Tibial nerve (tissue), 4 donors: Measurements from ENCODE around the gene LPA. TPM values are rescaled to one million over a fixed set of nuclear protein-coding genes. Genes with fewer than 3 reads are reported as not detected.

ENCODE experiments used
- DNase-seq, 2 donors: peaks; one replicate each; pipeline ENCODE4 v3.0.0-alpha.2; 2019; ENCODE audit warnings: low spot score in 2 of 2
- H3K27ac ChIP-seq, 4 donors: fragments of 200-600 bp; sonication (generic) in 3 of 4; one replicate each; pipeline ENCODE4 v1.5.1; 2017 to 2019; ENCODE audit warnings: mild to moderate bottlenecking in 1 of 4
- H3K27me3 ChIP-seq, 2 donors: fragments of 200-600 bp; sonication (generic) in 1 of 2; one replicate each; pipeline versions ENCODE4 v1.5.1 to v1.6.0; 2017 to 2019
- H3K36me3 ChIP-seq, 3 donors: fragments of 200-600 bp; sonication (generic); one replicate each; pipeline ENCODE4 v1.5.1; 2018 to 2019
- H3K4me1 ChIP-seq, 4 donors: fragments of 200-600 bp; sonication (generic) in 3 of 4; one replicate each; pipeline ENCODE4 v1.5.1; 2017 to 2019
- H3K4me3 ChIP-seq, 4 donors: fragments of 200-600 bp; sonication (generic) in 3 of 4; one replicate each; pipeline ENCODE4 v1.5.1; 2017 to 2019; ENCODE audit warnings: mild to moderate bottlenecking in 1 of 4, moderate library complexity in 1 of 4
- H3K9me3 ChIP-seq, 4 donors: fragments of 200-600 bp; sonication (generic) in 3 of 4; one replicate each; pipeline ENCODE4 v1.5.1; 2017 to 2019
- CTCF ChIP-seq, 5 experiments: fragments of 200-600 bp in 3 of 5; fragments of 450-650 bp in 2 of 5; sonication (generic) in 3 of 5; IDR thresholded peaks; one replicate each; pipeline ENCODE4 v1.5.1; 2016 to 2019; ENCODE audit warnings: antibody characterized with exemption in 5 of 5, mild to moderate bottlenecking in 3 of 5, moderate library complexity in 2 of 5
- EP300 ChIP-seq, 2 donors: sonication (generic); formaldehyde crosslinking; IDR thresholded peaks; one replicate each; pipeline ENCODE4 v1.6.1; 2017; ENCODE audit warnings: antibody characterized with exemption in 2 of 2, mild to moderate bottlenecking in 1 of 2
- POLR2A ChIP-seq, 2 donors: fragments of 450-650 bp; IDR thresholded peaks; one replicate each; pipeline ENCODE4 v1.6.1; 2017; ENCODE audit warnings: antibody characterized with exemption in 2 of 2, mild to moderate bottlenecking in 2 of 2, moderate library complexity in 2 of 2
- WGBS, 2 donors: methylation state at CpG; one replicate each; pipeline ENCODE4 v1.1.5; 2018; 5-methylcytosine and 5-hydroxymethylcytosine counted together
- total RNA-seq, 4 donors: library from RNA; depleted of rRNA; stranded (reverse); fragments of >200 nt; gene quantifications; one replicate each; pipeline ENCODE4 v1.1.0, GENCODE V29; 2016

The LPA gene
- total RNA-seq, 4 donors from 2014 or later = 0.22 to 0.90 (median 0.42) TPM; not detected in 1

- peak overlapping the region; percentile 63 to 85 (median 68) for H3K4me3 ChIP-seq
- WGBS, 2 donors = 28 to 29% methylated on average over 8 of the region's 8 CpGs
- no peaks in the 10 kb centered on the region for H3K36me3 ChIP-seq
- H3K9me3 ChIP-seq = no peaks in the 10 kb centered on the region
- peaks cover 0 to 12% (median 5%) of the 10 kb centered on the region in 4 donors for H3K4me1 ChIP-seq
- H3K27ac ChIP-seq = peak overlapping the region in 3 of 4 donors; percentile 69 to 82 (median 75)
- DNase-seq = no peak
- TF ChIP-seq EP300 (IDR thresholded peaks at IDR 0.05) = no peak
- no peak for TF ChIP-seq POLR2A (IDR thresholded peaks at IDR 0.05)
- TF ChIP-seq CTCF (IDR thresholded peaks at IDR 0.05) = peak in 3 of 5 experiments; percentile 91 to 92 (median 91)
- H3K27me3 ChIP-seq = no peaks in the 10 kb centered on the region
These were observed 144.5 kb downstream of the LPA start for GRCh38 chr6:160519603-160520042.

- DNase-seq = no peak
- WGBS, 2 donors = 79 to 84% methylated on average over 4 of the region's 4 CpGs
- H3K4me3 ChIP-seq = no peak overlapping the region
These were observed 144.9 kb downstream of the LPA start for GRCh38 chr6:160519133-160519532.

GRCh38 chr6:160513836-160514235 lies 150.2 kb downstream of the LPA start:
- TF ChIP-seq EP300 (IDR thresholded peaks at IDR 0.05) = no peak
- H3K36me3 ChIP-seq = no peaks in the 10 kb centered on the region
- no peaks in the 10 kb centered on the region for H3K4me1 ChIP-seq
- H3K27ac ChIP-seq = no peak overlapping the region
- H3K4me3 ChIP-seq = no peak overlapping the region
- H3K27me3 ChIP-seq = no peaks in the 10 kb centered on the region
- 63 to 72% methylated on average over 3 of the region's 3 CpGs for WGBS, 2 donors
- no peaks in the 10 kb centered on the region for H3K9me3 ChIP-seq
- DNase-seq = no peak

More at GRCh38 chr6:160519133-160519532, 144.9 kb downstream of the LPA start:
- Histone ChIP-seq H3K9me3 (no peaks in the 10 kb centered on the region), H3K36me3 (no peaks in the 10 kb centered on the region), H3K27me3 (no peaks in the 10 kb centered on the region), H3K4me1 (peaks cover 0 to 12% (median 5%) of the 10 kb centered on the region in 4 donors), H3K27ac (no peak overlapping the region)
- TF ChIP-seq CTCF (IDR thresholded peaks at IDR 0.05) (no peak), EP300 (IDR thresholded peaks at IDR 0.05) (no peak), POLR2A (IDR thresholded peaks at IDR 0.05) (no peak)

- 90 to 91% methylated on average over 4 of the region's 4 CpGs for WGBS, 2 donors
- no peaks in the 10 kb centered on the region for H3K36me3 ChIP-seq
- TF ChIP-seq EP300 (IDR thresholded peaks at IDR 0.05) (no peak), CTCF (IDR thresholded peaks at IDR 0.05) (no peak)
- no peaks in the 10 kb centered on the region for H3K4me1 ChIP-seq
- no peak overlapping the region for H3K27ac ChIP-seq
- no peaks in the 10 kb centered on the region for H3K9me3 ChIP-seq
- DNase-seq = no peak
- no peaks in the 10 kb centered on the region for H3K27me3 ChIP-seq
- H3K4me3 ChIP-seq = no peak overlapping the region
These were observed 153.0 kb downstream of the LPA start for GRCh38 chr6:160510976-160511617.

GRCh38 chr6:160510199-160510598 lies 153.9 kb downstream of the LPA start:
- TF ChIP-seq CTCF (IDR thresholded peaks at IDR 0.05) = no peak
- TF ChIP-seq EP300 (IDR thresholded peaks at IDR 0.05) = no peak
- TF ChIP-seq POLR2A (IDR thresholded peaks at IDR 0.05) = no peak
- Histone ChIP-seq H3K27me3 (no peaks in the 10 kb centered on the region), H3K36me3 (no peaks in the 10 kb centered on the region), H3K4me3 (no peak overlapping the region), H3K9me3 (no peaks in the 10 kb centered on the region), H3K27ac (no peak overlapping the region), H3K4me1 (no peaks in the 10 kb centered on the region)
- WGBS, 2 donors = 49 to 63% methylated on average over 2 of the region's 2 CpGs
- DNase-seq = no peak
